HCT116 (cell line): ENCODE data around the gene ZNF71. TPM values are rescaled to one million over a fixed set of nuclear protein-coding genes. Genes with fewer than 3 reads are reported as not detected.

ENCODE experiments used
- ATAC-seq: fragments of 200-7000 bp; cut with Tn5 transposase; 2 replicates; pipeline ENCODE4 v1.9.1; 2020; ENCODE audit warnings: mild to moderate bottlenecking, moderate library complexity
- BruUV-seq: library from RNA; stranded (reverse); fragments of 400-500 nt; replicated peaks from 2 replicates; lab custom pipeline; 2021; lab: Mats Ljungman, UMichigan
- CTCF ChIA-PET: fragments of 300-600 bp; sonication (Branson Sonifier 250); formaldehyde crosslinking; loops from one replicate; lab custom pipeline; 2021; ENCODE audit warnings: antibody characterized with exemption; lab: Charles Lee
- POLR2A ChIA-PET: fragments of 300-600, 350-600 bp; sonication (Branson Sonifier 250); formaldehyde crosslinking; loops from one replicate; lab custom pipeline; 2021; ENCODE audit warnings: antibody characterized with exemption; lab: Charles Lee
- RAD21 ChIA-PET, 2 experiments: fragments of 300-600 bp; sonication (Branson Sonifier 250); formaldehyde crosslinking; loops; one replicate each; lab custom pipeline; 2023; ENCODE audit warnings: low total read pairs in 2 of 2; ENCODE audit not compliant: uncharacterized antibody in 2 of 2, unreplicated experiment in 2 of 2, low non-redundant PET in 1 of 2; lab: Charles Lee
- DNase-seq: peaks from one replicate; pipeline ENCODE4 v3.0.0-alpha.2; 2010; ENCODE audit warnings: low read depth, low spot score
- H2AFZ ChIP-seq: fragments of 200-600 bp; shearing (Covaris generic), sonication (generic); 2 replicates; pipeline ENCODE4 v1.6.1; 2017; ENCODE audit warnings: low read depth, mixed run types, mixed read lengths, antibody characterized with exemption, low read length; ENCODE audit not compliant: poor library complexity, severe bottlenecking
- H3K27ac ChIP-seq: 2 replicates; pipeline ENCODE4 v1.5.1; 2012; ENCODE audit warnings: low read depth, low read length
- H3K27me3 ChIP-seq: fragments of 200-600 bp; sonication (generic); 2 replicates; pipeline ENCODE4 v1.6.1; 2016; ENCODE audit warnings: mixed run types, low read length, mixed read lengths; ENCODE audit not compliant: insufficient read depth
- H3K36me3 ChIP-seq, 2 experiments: fragments of 200-500 bp in 1 of 2; fragments of 200-600 bp in 1 of 2; sonication (Bioruptor generic) in 1 of 2; sonication (generic) in 1 of 2; 2 replicates each; pipeline versions ENCODE4 v1.5.1 to v1.6.1; 2014 to 2016; ENCODE audit warnings: low read length in 2 of 2, inconsistent platforms in 1 of 2, mixed read lengths in 1 of 2, mixed run types in 1 of 2; ENCODE audit not compliant: insufficient read depth in 2 of 2, control insufficient read depth in 1 of 2
- H3K4me1 ChIP-seq, 2 experiments: fragments of 200-600 bp in 1 of 2; sonication (generic) in 1 of 2; 2 replicates each; pipeline versions ENCODE4 v1.5.1 to v1.6.1; 2012 to 2017; ENCODE audit warnings: low read length in 2 of 2, inconsistent platforms in 1 of 2, mild to moderate bottlenecking in 1 of 2, mixed read lengths in 1 of 2, mixed run types in 1 of 2, moderate library complexity in 1 of 2; ENCODE audit not compliant: insufficient read depth in 2 of 2, control insufficient read depth in 1 of 2
- H3K4me2 ChIP-seq: fragments of 200-600 bp; sonication (generic); 2 replicates; pipeline ENCODE4 v1.6.1; 2017; ENCODE audit warnings: mixed run types, low read length, mixed read lengths
- H3K4me3 ChIP-seq, 2 experiments: fragments of 200-600 bp in 1 of 2; sonication (generic) in 1 of 2; replicated peaks in 1 of 2; 2 replicates each; pipeline ENCODE4 v1.5.1; 2011 to 2016; ENCODE audit warnings: low read length in 2 of 2, control low read depth in 1 of 2, low read depth in 1 of 2, mild to moderate bottlenecking in 1 of 2, mixed read lengths in 1 of 2, mixed run types in 1 of 2
- H3K79me2 ChIP-seq: fragments of 200-600 bp; sonication (generic); 2 replicates; pipeline ENCODE4 v1.6.1; 2017; ENCODE audit warnings: mild to moderate bottlenecking, mixed run types, low read length, moderate library complexity, mixed read lengths; ENCODE audit not compliant: insufficient read depth
- H3K9ac ChIP-seq: fragments of 200-600 bp; sonication (generic); 2 replicates; pipeline ENCODE4 v1.6.1; 2016; ENCODE audit warnings: low read length, mixed read lengths
- H3K9me2 ChIP-seq: fragments of 200-600 bp; sonication (generic), shearing (Covaris generic); 2 replicates; pipeline ENCODE4 v1.6.1; 2017; ENCODE audit warnings: mixed run types, mild to moderate bottlenecking, moderate library complexity; ENCODE audit not compliant: insufficient read depth
- H3K9me3 ChIP-seq, 2 experiments: fragments of 200-500 bp in 1 of 2; fragments of 200-600 bp in 1 of 2; sonication (Bioruptor generic) in 1 of 2; sonication (generic) in 1 of 2; 2 replicates each; pipeline ENCODE4 v1.6.1; 2014 to 2017; ENCODE audit warnings: low read length in 2 of 2, mixed read lengths in 2 of 2, inconsistent platforms in 1 of 2, low read depth in 1 of 2, mild to moderate bottlenecking in 1 of 2, mixed run types in 1 of 2, moderate library complexity in 1 of 2; ENCODE audit not compliant: control insufficient read depth in 1 of 2, insufficient read depth in 1 of 2
- H4K20me1 ChIP-seq: fragments of 200-600 bp; sonication (generic), shearing (Covaris generic); 2 replicates; pipeline ENCODE4 v1.6.1; 2017; ENCODE audit warnings: mixed run types, mild to moderate bottlenecking, moderate library complexity; ENCODE audit not compliant: insufficient read depth
- CEBPB ChIP-seq: IDR thresholded peaks from 2 replicates; pipeline ENCODE4 v1.6.1; 2012; ENCODE audit warnings: low read depth
- SIN3A ChIP-seq: IDR thresholded peaks from 2 replicates; pipeline ENCODE4 v1.6.1; 2012; ENCODE audit warnings: low read depth
- ZFX ChIP-seq: fragments of 450-650 bp; IDR thresholded peaks from 2 replicates; pipeline ENCODE4 v1.6.1; 2017
- intact Hi-C: fragments of 100-400 bp; cut with micrococcal nuclease; formaldehyde crosslinking; loops from 2 replicates; pipeline ENCODE4 v1.10.0; 2022
- total RNA-seq: library from RNA; stranded (reverse); gene quantifications from one replicate; pipeline ENCODE4 v1.2.1, GENCODE V29; 2021; ENCODE audit not compliant: unreplicated experiment
- TF ChIP-seq, protein P1 (sequence below): IDR thresholded peaks from 2 replicates; pipeline ENCODE4 v1.6.1; 2012
- TF ChIP-seq, protein P2 (sequence below), 3 experiments: fragments of 200-600 bp in 1 of 3; sonication (generic) in 1 of 3; IDR thresholded peaks in 2 of 3; conservative IDR thresholded peaks in 1 of 3; 2 replicates each; pipeline ENCODE4 v1.5.1; 2012 to 2017; ENCODE audit warnings: low read depth in 2 of 3, low read length in 2 of 3, antibody characterized with exemption in 1 of 3, borderline replicate concordance in 1 of 3, control low read depth in 1 of 3, mild to moderate bottlenecking in 1 of 3, mixed read lengths in 1 of 3, mixed run types in 1 of 3, moderate library complexity in 1 of 3; ENCODE audit not compliant: insufficient read depth in 1 of 3
- TF ChIP-seq, protein P3 (sequence below): IDR thresholded peaks from 2 replicates; pipeline ENCODE4 v1.6.1; 2011; ENCODE audit warnings: mild to moderate bottlenecking, low read length, moderate library complexity; ENCODE audit not compliant: insufficient replicate concordance; ENCODE audit errors: extremely low read depth

The ZNF71 gene
- total RNA-seq, 1 experiment from 2014 or later: not detected

DNA sequence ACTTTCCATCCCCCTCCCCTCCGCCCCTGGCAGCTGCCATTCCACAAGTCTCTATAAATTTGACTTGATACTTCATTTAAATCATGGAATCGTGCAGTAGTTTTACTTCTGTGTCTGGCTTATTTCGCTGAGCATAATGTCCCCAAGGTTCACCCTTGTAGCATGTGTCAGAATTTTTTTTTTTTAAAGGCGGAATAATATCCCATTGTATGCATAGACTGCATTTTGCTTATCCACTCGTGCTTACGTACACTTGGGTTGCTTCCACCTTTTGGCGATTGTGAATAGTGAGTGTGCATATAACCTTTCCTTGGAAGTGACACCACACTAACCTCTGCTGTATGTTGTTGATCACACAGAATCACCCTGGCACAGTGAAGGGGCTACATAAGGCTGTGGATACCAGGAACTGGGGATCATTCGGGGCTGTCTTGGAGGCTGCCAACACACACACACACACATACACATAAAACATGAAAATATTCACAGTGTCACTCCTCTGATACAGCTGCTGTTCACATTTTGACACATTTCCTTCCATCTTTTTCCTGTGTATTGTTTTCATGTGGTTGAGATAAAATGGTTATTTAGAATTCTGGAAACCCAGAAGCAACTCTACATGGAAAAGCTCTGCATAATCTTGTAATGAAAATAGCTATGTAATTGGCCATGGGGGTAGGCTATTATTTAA lies 13.3 kb downstream of the ZNF71 start:
- Histone ChIP-seq H2AFZ (no peak overlapping the region), H3K79me2 (no peaks in the 10 kb centered on the region), H3K9ac (no peak overlapping the region), H4K20me1 (no peaks in the 10 kb centered on the region), H3K4me2 (no peak overlapping the region), H3K36me3 (no peaks in the 10 kb centered on the region), H3K4me1 (no peaks in the 10 kb centered on the region), H3K4me3 (no peak overlapping the region), H3K9me3 (peaks cover 19 to 25% of the 10 kb centered on the region in 2 experiments; a peak in 2 of 4 replicates), H3K9me2 (no peaks in the 10 kb centered on the region), H3K27me3 (no peaks in the 10 kb centered on the region), H3K27ac (no peak overlapping the region)
- RAD21 ChIA-PET: no interaction called here
- DNase-seq (no peak), ATAC-seq (no peak)
- TF ChIP-seq, protein P1, sequence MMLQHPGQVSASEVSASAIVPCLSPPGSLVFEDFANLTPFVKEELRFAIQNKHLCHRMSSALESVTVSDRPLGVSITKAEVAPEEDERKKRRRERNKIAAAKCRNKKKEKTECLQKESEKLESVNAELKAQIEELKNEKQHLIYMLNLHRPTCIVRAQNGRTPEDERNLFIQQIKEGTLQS: no peak
- TF ChIP-seq ZFX: no peak
- TF ChIP-seq CEBPB: no peak
- no peak for TF ChIP-seq SIN3A
- TF ChIP-seq, protein P2, sequence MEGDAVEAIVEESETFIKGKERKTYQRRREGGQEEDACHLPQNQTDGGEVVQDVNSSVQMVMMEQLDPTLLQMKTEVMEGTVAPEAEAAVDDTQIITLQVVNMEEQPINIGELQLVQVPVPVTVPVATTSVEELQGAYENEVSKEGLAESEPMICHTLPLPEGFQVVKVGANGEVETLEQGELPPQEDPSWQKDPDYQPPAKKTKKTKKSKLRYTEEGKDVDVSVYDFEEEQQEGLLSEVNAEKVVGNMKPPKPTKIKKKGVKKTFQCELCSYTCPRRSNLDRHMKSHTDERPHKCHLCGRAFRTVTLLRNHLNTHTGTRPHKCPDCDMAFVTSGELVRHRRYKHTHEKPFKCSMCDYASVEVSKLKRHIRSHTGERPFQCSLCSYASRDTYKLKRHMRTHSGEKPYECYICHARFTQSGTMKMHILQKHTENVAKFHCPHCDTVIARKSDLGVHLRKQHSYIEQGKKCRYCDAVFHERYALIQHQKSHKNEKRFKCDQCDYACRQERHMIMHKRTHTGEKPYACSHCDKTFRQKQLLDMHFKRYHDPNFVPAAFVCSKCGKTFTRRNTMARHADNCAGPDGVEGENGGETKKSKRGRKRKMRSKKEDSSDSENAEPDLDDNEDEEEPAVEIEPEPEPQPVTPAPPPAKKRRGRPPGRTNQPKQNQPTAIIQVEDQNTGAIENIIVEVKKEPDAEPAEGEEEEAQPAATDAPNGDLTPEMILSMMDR (IDR thresholded peaks at IDR 0.05 in 2 of 3, conservative IDR thresholded peaks at IDR 0.05 in 1 of 3; ENCODE audit: borderline replicate concordance in 1 of 3, insufficient read depth in 1 of 3, low read depth in 2 of 3, low read length in 2 of 3): no peak
- no TSS peak for BruUV-seq
- intact Hi-C loops: no loop called here
- CTCF ChIA-PET: no interaction called here
- POLR2A ChIA-PET: no interaction called here

DNA sequence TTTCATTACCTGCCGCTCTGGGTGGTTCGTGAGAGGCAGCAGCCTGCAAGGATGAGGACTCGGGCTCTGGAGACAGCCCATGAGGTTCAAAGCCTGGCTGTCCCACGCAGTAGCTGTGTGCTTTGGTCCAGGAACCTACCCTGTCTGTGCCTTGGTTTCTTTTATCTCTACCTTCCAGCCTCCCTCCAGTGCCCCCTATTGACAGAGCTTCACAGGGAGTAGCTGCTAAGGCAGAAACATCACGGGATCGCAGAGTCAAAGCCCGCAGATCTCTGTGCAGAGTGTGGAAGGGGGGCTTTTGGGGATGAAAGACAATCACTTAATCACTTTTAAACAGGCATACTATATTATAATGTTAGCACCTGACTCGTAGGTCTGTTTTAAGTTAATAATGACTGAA lies 16.2 kb downstream of the ZNF71 start:
- H2AFZ ChIP-seq: no peak overlapping the region
- TF ChIP-seq, protein P3, sequence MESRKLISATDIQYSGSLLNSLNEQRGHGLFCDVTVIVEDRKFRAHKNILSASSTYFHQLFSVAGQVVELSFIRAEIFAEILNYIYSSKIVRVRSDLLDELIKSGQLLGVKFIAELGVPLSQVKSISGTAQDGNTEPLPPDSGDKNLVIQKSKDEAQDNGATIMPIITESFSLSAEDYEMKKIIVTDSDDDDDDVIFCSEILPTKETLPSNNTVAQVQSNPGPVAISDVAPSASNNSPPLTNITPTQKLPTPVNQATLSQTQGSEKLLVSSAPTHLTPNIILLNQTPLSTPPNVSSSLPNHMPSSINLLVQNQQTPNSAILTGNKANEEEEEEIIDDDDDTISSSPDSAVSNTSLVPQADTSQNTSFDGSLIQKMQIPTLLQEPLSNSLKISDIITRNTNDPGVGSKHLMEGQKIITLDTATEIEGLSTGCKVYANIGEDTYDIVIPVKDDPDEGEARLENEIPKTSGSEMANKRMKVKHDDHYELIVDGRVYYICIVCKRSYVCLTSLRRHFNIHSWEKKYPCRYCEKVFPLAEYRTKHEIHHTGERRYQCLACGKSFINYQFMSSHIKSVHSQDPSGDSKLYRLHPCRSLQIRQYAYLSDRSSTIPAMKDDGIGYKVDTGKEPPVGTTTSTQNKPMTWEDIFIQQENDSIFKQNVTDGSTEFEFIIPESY: no peak
- RAD21 ChIA-PET: no interaction called here

More for the DNA sequence above, 16.2 kb downstream of the ZNF71 start:
- no peaks in the 10 kb centered on the region for H4K20me1 ChIP-seq
- H3K9me2 ChIP-seq: no peaks in the 10 kb centered on the region
- intact Hi-C loops: no loop called here
- no peaks in the 10 kb centered on the region for H3K79me2 ChIP-seq
- no peak overlapping the region for H3K4me3 ChIP-seq
- ChIA-PET POLR2A (no interaction called here), CTCF (no interaction called here)
- ATAC-seq: no peak
- no peak for DNase-seq
- H3K9me3 ChIP-seq: peaks cover 9 to 23% of the 10 kb centered on the region in 2 experiments; a peak in 2 of 4 replicates
- no TSS peak for BruUV-seq
- H3K4me1 ChIP-seq: no peaks in the 10 kb centered on the region
- H3K27ac ChIP-seq: no peak overlapping the region
- H3K36me3 ChIP-seq: no peaks in the 10 kb centered on the region
- H3K4me2 ChIP-seq: no peak overlapping the region
- H3K9ac ChIP-seq: no peak overlapping the region
- no peaks in the 10 kb centered on the region for H3K27me3 ChIP-seq
